ENCODE results near the gene ZNF366. TPM values are rescaled to one million over a fixed set of nuclear protein-coding genes. Genes with fewer than 3 reads are reported as not detected.

The ZNF366 gene
- total RNA-seq, 4 donors from 2014 or later, result 2.6 to 14.7 (median 3.8) TPM

DNA sequence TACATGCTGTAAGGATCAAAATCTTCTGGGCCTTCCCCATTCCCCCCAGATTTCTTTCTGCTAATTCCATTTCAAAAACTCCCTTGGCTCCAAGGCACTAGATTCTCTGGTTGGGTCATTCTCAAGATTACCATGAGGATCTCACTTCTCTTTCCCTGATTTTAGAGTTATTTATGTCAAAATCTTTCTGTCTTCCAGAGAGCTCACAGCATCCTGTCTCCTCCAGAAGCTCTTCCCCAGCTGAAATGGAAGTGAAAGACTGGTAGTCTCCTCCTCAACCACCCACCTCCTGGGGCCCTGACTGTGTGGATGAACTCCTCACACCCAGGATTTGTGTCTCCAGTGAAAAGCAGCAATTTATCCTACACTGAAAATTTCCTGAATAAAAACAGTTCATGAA, 11.9 kb upstream of the ZNF366 start:
- no peak for TF ChIP-seq CTCF (IDR thresholded peaks at IDR 0.05; ENCODE audit: low read depth)

- no peak for TF ChIP-seq CTCF (IDR thresholded peaks at IDR 0.05; ENCODE audit: low read depth)
Measured at GRCh38 chr5:72518001-72518683, 10.9 kb upstream of the ZNF366 start.

DNA sequence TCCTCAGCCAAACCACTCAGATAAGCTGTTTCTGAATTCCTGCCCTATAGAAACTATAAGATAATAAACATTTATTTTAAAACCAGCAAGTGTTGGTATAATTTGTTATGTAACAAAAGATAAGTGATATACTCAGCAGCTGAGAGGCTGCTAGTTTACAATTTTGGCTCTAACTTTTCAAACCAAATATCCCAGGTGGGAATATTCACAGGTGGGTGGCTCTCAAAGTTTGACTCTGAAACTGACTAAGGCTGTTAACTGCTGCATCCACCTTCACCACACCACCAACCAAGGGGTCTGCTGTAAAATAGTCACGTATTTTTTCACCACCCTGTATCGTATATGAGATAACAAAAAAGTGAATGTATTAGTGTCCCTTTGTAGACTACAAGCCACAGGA, 9.7 kb upstream of the ZNF366 start:
- no peak for TF ChIP-seq CTCF (IDR thresholded peaks at IDR 0.05; ENCODE audit: low read depth)

DNA sequence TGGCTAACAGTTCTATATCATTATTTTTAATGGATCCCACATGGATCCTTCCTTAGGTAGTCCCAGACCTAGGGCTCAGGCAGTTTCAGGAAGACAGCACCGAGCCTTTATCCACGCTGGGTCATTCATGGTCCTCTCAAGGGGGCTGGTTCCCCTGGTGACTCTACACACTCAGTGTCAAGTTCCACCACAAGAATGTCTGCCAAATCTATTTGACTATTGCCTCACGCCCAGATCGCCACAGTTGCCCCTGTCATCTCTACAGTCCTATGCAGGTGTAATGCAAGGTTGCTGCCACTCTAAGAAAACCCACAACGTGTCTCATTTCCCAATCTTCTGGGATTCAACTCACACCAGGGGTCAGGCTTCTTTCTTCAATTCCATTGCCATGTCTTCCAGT, 8.0 kb upstream of the ZNF366 start:
- no peak for TF ChIP-seq CTCF (IDR thresholded peaks at IDR 0.05; ENCODE audit: low read depth)

GRCh38 chr5:72512593-72512860, 5.3 kb upstream of the ZNF366 start:
- TF ChIP-seq CTCF (IDR thresholded peaks at IDR 0.05; ENCODE audit: low read depth), result no peak

DNA sequence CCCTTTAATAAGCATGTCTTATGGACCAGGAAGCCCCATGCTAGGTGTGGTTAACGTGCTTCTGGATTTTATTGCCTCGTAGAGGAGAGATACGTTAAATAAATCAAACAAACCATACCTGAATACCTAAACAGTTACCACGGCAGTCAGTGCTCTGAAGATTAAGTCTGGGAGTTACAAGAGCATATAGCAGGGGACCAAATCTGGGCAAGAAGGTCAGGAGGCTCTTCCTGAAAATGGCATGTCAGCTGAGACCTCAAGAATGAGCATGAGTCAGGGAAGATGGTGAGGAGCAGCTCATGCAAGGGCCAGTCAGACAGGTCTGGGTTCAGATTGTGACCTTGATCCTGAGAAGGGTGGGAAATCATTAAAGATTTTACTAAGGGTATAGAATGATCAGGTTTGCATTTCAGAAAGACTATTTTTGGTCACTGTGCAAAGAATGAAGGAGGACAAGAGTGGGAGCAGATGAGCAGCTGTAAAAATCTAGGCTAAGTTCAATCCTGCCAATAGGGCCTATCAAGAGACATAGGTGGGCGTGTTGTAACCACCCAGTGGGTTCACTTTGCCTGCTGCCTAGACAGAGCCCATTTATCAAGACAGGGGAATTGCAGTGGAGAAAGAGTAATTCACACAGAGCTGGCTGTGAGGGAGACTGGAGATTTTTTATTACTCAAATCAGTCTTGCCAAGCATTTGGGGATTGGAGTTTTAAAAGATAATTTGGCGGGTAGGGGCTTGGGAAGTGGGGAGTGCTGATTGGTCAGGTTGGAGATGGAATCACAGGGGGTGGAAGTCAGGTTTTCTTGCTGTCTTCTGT, 4.8 kb upstream of the ZNF366 start:
- TF ChIP-seq CTCF (IDR thresholded peaks at IDR 0.05; ENCODE audit: low read depth), result no peak

DNA sequence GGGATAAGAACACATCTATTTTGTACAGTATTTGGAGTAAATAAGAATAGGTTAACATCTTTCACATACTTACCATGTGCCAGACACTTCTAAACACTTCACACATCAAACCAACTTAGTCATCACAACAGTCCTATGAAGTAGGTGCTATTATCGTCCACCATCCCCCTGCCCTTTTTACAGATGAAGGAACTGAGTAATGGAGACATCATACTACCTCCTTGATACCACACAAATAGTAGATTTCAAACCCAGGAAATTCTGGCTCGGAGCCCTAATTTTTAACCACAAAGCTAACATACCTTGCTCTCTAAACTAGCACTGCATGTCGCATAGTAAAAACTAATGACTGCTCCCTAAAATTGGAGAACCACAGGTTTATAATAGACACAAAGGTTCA, 4.2 kb upstream of the ZNF366 start:
- TF ChIP-seq CTCF (IDR thresholded peaks at IDR 0.05; ENCODE audit: low read depth), result no peak

All from subcutaneous adipose tissue (tissue), 4 donors.